Measurements from ENCODE around the gene PRPS1.
"Not testable (repeated sequence)": the region's sequence is repeated elsewhere in the genome, so short reads cannot be mapped to it uniquely, and the experiment has no call there.

The PRPS1 gene

GRCh38 chrX:107627838-107628661, at the start of gene PRPS1:
Gene PRPS1, plus strand, starts transcription at chrX:107628510. Its CDS starts 119 bp downstream, at chrX:107628629.
- peak; percentile 70 for DNase-seq

DNA sequence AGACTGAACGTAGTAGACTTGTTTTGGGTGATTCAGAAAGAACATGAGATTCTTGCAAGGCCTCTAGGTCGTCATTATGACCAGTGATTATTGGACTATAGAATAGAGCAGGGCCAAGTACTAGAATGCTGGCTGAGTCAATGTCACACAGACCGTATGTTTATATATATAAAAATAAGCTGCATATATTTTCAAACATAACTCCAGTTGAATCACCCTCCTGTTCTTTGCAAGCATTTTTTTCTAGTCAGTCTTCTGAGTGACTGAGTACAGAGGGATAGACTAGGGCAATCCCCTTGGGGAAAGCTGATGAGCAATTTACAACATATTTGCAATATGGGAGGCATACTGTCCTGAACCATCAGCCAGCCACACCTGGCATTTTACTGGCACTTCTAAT, 48.4 kb upstream of the PRPS1 start:
- no peak for DNase-seq

- DNase-seq, result no peak
Measured at GRCh38 chrX:107581923-107582322, 46.4 kb upstream of the PRPS1 start.

DNA sequence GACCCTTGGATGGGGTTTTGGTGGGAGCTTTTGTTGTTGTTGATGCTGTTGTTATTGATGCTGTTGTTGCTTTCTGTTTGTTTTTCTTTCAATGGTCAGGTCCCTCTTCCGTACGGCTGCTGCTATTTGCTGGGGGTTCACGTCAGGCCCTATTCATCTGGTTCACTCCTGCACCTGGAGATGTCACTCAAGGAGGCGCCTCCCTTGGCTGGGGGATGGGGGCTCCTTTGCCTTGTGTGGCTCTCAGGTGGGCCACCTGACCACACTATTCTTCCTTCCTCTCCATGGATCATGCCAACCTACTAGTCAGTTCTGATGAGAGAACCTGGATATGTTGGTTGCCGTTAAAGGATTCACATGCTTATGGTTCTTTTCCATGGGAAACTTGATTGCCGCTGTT, 39.1 kb upstream of the PRPS1 start:
- no peak for DNase-seq

DNA sequence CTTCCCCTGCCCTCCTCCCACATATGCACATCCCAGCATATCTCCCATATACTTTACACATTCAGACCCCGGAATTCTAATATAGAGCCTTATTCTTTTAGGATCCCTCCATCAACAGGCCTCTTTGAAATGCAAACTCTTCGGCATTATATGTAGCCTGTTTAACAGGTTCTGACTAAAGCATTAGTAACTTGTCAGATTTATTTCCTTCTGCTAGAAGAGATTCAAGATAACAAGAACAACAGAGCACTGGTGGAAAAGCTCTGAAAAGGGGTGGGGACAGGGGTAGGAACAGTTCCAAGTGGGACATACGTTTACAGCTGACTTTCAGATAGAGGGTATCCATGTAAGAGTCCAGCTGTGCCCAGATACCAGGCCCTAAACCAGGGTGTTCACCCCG, 31.7 kb upstream of the PRPS1 start:
- DNase-seq, result no peak

DNA sequence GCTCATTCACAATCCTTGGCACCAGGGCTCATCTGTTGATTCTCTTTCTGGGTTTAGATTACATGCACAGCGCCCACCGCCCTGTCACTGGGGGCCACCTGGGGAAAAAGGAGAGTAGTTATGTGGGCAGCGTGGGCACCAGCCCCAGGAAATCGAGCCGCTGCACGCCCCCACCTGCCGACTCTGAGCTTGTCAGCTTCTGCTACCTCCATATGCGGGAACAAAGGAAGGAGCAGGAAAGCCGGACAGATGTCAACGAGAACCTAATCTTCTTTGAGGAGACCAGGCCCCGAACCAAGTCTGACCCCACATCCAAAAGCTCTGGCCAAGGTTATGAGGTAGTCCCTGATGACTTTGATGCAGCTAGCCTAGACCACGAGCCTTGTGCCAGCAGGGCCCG, 31.0 kb upstream of the PRPS1 start:
- DNase-seq, result no peak

DNA sequence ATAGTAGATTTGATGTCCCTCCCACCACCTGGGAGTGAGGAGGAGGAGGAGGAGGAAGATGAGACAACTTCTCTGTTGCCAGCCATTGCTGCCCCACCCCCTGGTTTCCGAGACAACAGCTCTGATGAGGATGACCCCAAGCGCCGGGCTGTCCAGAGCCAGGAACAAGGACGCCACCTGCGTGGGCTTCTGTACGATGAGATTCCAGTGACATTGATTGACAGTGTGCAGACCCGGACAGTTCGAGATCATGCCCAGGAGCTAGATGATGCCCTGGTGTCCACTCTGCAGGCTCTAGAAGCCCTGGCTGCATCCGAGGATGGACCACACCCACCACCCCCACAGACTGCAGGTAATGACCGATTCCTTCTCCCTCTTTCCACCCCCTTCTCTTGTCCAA, 30.5 kb upstream of the PRPS1 start:
- DNase-seq, result no peak

GRCh38 chrX:107599450-107599861, 28.9 kb upstream of the PRPS1 start:
- DNase-seq, result no peak

DNA sequence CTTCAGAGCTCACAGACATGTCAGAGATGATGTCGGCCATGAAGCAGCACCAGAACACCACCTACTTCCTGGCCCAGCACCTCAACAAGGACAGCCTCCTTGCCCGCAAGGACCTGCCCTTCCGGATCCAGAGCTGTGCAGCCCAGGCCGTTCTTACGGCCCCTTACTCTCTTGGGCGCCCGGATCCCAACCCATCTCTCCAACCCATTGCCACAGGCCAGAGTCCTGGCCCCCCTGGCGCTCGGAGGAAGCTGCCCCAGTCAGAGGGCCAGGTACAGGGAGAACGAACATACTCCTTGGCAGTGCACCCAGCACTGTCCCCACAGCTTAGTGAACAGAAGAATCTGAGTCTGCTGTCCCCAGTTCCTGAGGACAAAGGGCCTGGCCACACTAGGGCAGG, 27.9 kb upstream of the PRPS1 start:
- no peak for DNase-seq

DNA sequence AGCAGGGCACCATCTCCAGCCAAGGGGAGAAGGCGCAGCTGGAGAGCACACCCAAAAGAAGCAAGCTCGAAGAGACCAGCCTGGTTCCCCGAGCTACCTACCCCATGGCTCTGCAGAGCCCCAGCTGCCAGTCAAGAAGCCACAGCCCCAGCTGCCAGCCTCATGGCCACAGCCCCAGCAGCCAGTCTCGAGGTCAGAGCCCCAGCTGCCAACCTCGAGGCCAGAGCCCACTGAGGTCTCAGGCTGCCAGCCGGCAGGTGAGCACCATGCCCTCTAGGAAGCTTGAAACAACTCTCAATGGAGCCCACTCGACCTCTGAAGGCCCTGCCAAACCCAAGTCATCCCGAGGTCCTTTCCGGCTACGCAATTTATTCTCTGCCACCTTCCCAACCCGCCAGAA, 27.0 kb upstream of the PRPS1 start:
- DNase-seq, result no peak

- no peak for DNase-seq
Measured at GRCh38 chrX:107601759-107602158, 26.6 kb upstream of the PRPS1 start.

DNA sequence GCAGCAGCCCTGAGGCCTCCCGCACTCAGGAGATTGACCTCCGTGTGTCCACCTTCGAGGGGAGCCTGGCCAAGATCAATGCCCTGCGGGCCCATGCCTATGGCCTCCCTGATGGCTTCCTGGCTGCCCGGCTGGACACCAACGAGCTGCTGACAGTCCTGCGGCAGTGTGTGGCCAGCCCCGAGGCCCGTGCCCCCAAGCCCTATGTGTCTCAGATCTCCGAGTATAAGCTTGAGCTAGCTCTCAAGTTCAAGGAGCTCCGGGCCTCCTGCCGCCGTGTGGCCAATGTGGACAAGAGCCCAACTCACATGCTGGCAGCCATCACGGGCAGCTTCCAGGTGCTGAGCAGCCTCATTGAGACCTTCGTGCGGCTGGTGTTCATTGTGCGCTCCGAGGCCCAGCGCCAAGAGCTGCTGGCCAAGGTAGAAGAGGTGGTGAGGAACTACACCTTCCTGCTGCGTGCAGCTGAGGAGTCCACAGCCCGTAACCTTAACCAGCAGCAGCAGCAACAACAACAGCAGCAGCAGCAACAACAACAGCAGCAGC, 25.5 kb upstream of the PRPS1 start:
- DNase-seq, result no peak

DNA sequence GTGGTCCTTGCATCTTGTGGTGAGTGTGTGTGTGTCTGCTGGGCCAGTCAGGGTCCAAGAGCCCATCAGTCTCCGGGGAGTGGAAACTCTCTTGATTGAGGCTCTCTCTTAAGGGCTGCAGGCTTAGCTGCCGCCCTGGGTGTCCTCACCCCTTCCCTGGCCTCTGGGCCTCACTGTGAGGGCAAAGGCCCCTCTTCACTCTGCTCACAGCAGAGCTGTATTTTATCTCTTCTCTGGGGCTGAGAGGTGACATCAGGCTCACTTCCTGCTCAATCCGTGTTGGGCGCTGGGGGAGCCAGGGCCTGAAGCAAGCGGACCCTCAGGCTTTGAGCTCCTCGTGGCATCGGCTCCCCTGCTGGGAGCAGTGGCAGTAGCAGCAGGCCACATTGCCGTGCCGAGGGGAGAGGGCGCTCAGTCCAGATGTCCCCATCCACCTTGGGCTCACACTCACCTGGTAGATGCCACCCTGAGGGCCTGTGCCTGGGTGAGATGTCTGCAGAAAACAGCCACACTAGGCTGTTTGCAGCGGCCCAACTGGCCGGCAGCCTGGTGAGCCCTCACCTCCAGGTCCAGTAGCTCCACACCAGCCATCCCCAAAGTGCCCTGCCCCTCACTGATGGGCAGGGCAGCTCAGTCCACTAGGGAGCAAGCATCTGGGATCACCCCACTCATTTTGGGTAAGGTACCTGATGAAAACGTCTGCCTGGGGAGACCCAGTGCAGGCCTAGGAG, 24.7 kb upstream of the PRPS1 start:
- DNase-seq, result no peak

- not testable (repeated sequence) for DNase-seq
Measured at GRCh38 chrX:107609061-107609460, 19.2 kb upstream of the PRPS1 start.

DNA sequence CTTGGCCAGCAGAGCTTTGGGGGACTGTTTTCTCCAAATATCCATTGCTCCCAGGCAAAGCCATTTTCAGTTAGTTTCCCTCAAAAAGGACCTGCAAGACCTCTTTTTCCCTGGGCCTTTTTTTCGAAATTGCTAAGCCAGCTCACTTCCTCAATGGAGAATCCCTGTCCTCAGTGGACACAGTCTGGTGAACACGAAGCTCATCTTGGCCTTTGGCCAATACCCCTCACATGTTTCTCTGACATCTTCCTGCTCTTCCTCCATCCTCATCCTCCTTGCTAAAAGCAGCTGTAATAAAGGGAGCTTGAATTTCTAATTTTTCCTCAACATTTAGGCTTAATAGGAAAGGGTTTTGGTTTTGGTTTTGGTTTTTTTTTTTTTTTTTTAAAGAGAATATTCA, 17.6 kb upstream of the PRPS1 start:
- no peak for DNase-seq

DNA sequence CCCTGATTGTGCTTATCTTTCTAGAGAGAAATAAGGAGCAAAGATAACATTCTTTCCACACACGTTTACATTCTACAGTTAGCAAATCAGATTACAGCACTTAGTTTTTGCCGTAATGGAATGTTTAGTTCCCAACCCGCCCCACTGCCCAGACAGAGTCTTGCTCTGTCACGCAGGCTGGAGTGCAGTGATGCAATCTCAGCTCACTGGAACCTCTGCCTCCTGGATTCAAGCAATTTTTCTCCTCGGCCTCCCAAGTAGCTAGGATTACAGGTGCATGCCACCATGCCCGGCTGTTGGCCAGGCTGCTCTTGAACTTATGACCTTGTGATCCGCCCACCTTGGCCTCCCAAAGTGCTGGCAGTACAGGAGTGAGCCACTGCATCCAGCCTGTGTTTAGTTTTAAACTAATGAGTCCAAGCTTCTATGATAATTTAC, 8.4 kb upstream of the PRPS1 start:
- DNase-seq, result no peak

DNA sequence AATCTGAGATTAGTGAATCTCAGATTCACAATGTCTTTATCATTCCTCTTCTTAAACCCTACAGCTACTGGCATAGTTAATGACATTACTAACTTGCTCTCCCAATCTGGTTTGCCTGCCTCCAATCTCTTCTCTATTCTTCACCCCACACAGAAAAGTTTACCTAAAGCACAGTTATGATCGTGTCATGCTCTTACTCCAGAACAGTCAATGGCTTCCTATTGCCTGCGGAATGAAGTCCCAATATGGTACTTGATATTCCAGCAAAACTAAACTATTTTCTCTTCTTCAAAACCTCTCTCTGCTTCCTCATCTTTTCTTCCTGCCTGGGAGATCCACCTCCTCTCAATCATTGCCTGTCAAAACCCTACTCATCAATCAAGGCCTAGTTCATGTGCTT, 3.4 kb upstream of the PRPS1 start:
- DNase-seq, result no peak

- no peak for DNase-seq
Measured at GRCh38 chrX:107625739-107626138, 2.6 kb upstream of the PRPS1 start.

- no peak for DNase-seq
Measured at GRCh38 chrX:107626481-107626880, 1.8 kb upstream of the PRPS1 start.

- no peak for DNase-seq
Measured at GRCh38 chrX:107626916-107627315, 1.4 kb upstream of the PRPS1 start.

- DNase-seq, result no peak
Measured at GRCh38 chrX:107628662-107629539, 591 bp downstream of the PRPS1 start.

GRCh38 chrX:107629540-107629909, 1.2 kb downstream of the PRPS1 start:
- DNase-seq, result no peak

DNA sequence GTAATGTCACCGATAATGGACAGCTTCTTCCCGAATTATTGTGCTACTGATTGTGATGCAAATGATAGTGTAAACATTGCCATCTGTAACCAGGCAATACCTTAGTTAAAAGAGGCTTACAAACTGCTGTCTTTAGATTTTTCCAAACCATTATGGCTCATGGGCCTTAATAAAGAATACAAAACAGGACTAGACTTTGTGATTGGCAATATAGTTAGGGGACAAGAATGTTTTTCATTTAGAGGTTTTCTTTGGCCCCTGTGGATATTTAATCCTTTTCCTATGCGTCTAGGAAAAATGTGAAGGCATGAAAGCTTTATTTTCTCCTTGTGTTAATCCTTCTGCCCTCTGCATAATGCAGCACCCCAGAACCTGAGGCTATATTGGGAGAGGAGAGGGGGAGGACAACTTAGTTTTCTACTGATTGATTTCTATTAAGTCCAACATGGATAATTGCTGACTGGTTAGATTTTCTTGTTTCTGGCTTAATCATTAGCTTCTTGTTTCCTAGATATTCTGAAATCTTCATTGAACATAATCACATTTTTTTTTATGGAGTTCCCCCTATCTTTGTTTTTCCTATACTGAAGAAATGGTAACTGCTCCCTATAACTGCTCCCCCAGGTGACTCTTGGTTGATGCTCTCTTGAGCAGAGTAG, 1.9 kb downstream of the PRPS1 start:
- no peak for DNase-seq
